Sigmoid colon (tissue), 4 donors: Measurements from ENCODE around the gene CNOT4.

Experiments used
- POLR2A ChIP-seq, 2 donors: fragments of 450-650 bp; IDR thresholded peaks; one replicate each; pipeline ENCODE4 v1.6.1; 2016; ENCODE audit warnings: antibody characterized with exemption in 2 of 2, mild to moderate bottlenecking in 2 of 2, moderate library complexity in 2 of 2
- POLR2AphosphoS5 ChIP-seq, 4 donors: sonication (generic); formaldehyde crosslinking; IDR thresholded peaks; one replicate each; pipeline ENCODE4 v1.6.1; 2017; ENCODE audit warnings: antibody characterized with exemption in 4 of 4
- TF ChIP-seq, protein P1 (sequence below), 4 experiments: fragments of 450-650 bp in 3 of 4; fragments of 200-600 bp in 1 of 4; IDR thresholded peaks; one replicate each; pipeline ENCODE4 v1.5.1; 2016 to 2019; ENCODE audit warnings: antibody characterized with exemption in 4 of 4, mild to moderate bottlenecking in 3 of 4, moderate library complexity in 2 of 4

DNA sequence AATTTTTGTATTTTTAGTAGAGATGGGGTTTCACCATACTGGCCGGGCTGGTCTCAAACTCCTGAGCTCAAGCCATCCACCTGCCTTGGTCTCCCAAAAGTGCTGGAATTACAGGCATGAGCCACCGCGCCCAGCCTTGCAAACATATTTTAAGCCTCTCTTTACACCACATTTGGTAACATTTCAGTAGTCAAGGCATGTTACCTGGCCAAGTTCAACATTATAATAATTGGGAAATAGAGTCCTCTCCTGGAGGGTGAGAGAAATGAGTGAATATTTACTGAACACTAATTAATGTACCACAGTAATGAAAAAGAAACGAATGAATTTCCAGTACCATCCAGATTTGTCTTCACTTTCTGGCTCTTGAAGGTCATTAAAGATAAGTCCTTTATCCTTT is 10.0 kb upstream of the CNOT4 start:
- TF ChIP-seq, protein P1, sequence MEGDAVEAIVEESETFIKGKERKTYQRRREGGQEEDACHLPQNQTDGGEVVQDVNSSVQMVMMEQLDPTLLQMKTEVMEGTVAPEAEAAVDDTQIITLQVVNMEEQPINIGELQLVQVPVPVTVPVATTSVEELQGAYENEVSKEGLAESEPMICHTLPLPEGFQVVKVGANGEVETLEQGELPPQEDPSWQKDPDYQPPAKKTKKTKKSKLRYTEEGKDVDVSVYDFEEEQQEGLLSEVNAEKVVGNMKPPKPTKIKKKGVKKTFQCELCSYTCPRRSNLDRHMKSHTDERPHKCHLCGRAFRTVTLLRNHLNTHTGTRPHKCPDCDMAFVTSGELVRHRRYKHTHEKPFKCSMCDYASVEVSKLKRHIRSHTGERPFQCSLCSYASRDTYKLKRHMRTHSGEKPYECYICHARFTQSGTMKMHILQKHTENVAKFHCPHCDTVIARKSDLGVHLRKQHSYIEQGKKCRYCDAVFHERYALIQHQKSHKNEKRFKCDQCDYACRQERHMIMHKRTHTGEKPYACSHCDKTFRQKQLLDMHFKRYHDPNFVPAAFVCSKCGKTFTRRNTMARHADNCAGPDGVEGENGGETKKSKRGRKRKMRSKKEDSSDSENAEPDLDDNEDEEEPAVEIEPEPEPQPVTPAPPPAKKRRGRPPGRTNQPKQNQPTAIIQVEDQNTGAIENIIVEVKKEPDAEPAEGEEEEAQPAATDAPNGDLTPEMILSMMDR (IDR thresholded peaks at IDR 0.05): no peak
- TF ChIP-seq POLR2AphosphoS5 (IDR thresholded peaks at IDR 0.05) (no peak), POLR2A (IDR thresholded peaks at IDR 0.05) (no peak)
